H1 (cell line): ENCODE measurements around the gene UBXN4. TPM values are rescaled to one million over a fixed set of nuclear protein-coding genes. Genes with fewer than 3 reads are reported as not detected.

ENCODE experiments used
- CTCF ChIA-PET: fragments of 300-600 bp; sonication (Branson Sonifier 250); formaldehyde crosslinking; loops from one replicate; lab custom pipeline; 2021; ENCODE audit not compliant: partially characterized antibody; lab: Charles Lee
- POLR2A ChIA-PET: fragments of 300-600 bp; sonication (Branson Sonifier 250); formaldehyde crosslinking; loops from one replicate; lab custom pipeline; 2021; ENCODE audit warnings: inconsistent platforms; ENCODE audit not compliant: partially characterized antibody; lab: Charles Lee
- DNase-seq, 2 experiments: peaks; one replicate each; pipeline versions ENCODE4 v3.0.0 to v3.0.0-alpha.2; 2010 to 2022; ENCODE audit warnings: low spot score in 2 of 2, low read depth in 1 of 2, mixed read lengths in 1 of 2
- FAIRE-seq: peaks from 2 replicates; lab custom pipeline; 2011; peaks lifted over from hg19 to GRCh38; lab: Jason Lieb, UNC
- H2AFZ ChIP-seq: 2 replicates; pipeline ENCODE4 v1.8.1; 2012; ENCODE audit warnings: low read length, inconsistent platforms
- H2AK5ac ChIP-seq: 2 replicates; pipeline ENCODE4 v1.6.1; 2013; ENCODE audit warnings: low read depth, low read length
- H2BK120ac ChIP-seq: replicated peaks from 2 replicates; pipeline ENCODE3; 2013; ENCODE audit warnings: low read depth, low read length, inconsistent platforms
- H2BK12ac ChIP-seq: 2 replicates; pipeline ENCODE4 v1.6.1; 2013; ENCODE audit warnings: low read depth, low read length
- H2BK15ac ChIP-seq: 2 replicates; pipeline ENCODE4 v1.6.1; 2013; ENCODE audit warnings: low read length
- H2BK20ac ChIP-seq: 2 replicates; pipeline ENCODE4 v1.6.1; 2013; ENCODE audit warnings: low read length
- H2BK5ac ChIP-seq: 2 replicates; pipeline ENCODE4 v1.6.1; 2013; ENCODE audit warnings: low read depth, low read length
- H3K14ac ChIP-seq: 2 replicates; pipeline ENCODE4 v1.6.1; 2013; ENCODE audit warnings: inconsistent platforms; ENCODE audit not compliant: insufficient read length
- H3K18ac ChIP-seq: 2 replicates; pipeline ENCODE4 v1.6.1; 2013; ENCODE audit warnings: low read length; ENCODE audit errors: extremely low read depth
- H3K23ac ChIP-seq: 2 replicates; pipeline ENCODE4 v1.6.1; 2013; ENCODE audit warnings: inconsistent platforms; ENCODE audit not compliant: insufficient read length
- H3K23me2 ChIP-seq: 2 replicates; pipeline ENCODE4 v1.6.1; 2013; ENCODE audit warnings: low read depth, low read length
- H3K27ac ChIP-seq: 2 replicates; pipeline ENCODE4 v1.6.1; 2011; ENCODE audit warnings: low read depth, low read length, inconsistent platforms
- H3K27me3 ChIP-seq, 4 experiments: replicated peaks in 1 of 4; 1 replicate in 1 of 4; 2 replicates in 3 of 4; pipeline versions ENCODE4 v1.6.1 to v1.8.1; 2011 to 2013; ENCODE audit warnings: low read length in 3 of 4, mild to moderate bottlenecking in 3 of 4, inconsistent platforms in 2 of 4, mixed read lengths in 2 of 4, moderate library complexity in 1 of 4; ENCODE audit not compliant: control insufficient read depth in 3 of 4, insufficient read depth in 3 of 4; ENCODE audit errors: extremely low read depth in 1 of 4
- H3K36me3 ChIP-seq, 4 experiments: 2 replicates each; pipeline versions ENCODE4 v1.6.1 to v1.8.1; 2011 to 2013; ENCODE audit warnings: mild to moderate bottlenecking in 4 of 4, low read length in 3 of 4, moderate library complexity in 2 of 4, control low read depth in 1 of 4, inconsistent platforms in 1 of 4; ENCODE audit not compliant: insufficient read depth in 4 of 4, control insufficient read depth in 2 of 4
- H3K4ac ChIP-seq: replicated peaks from 2 replicates; pipeline ENCODE3; 2013; ENCODE audit warnings: low read length, low read depth, mixed read lengths, inconsistent platforms; ENCODE audit not compliant: insufficient read length
- H3K4me1 ChIP-seq, 4 experiments: replicated peaks in 1 of 4; 1 replicate in 1 of 4; 2 replicates in 3 of 4; pipeline versions ENCODE4 v1.6.1 to v1.8.1; 2011 to 2013; ENCODE audit warnings: low read length in 3 of 4, inconsistent platforms in 2 of 4, mixed read lengths in 1 of 4; ENCODE audit not compliant: insufficient read depth in 4 of 4, control insufficient read depth in 3 of 4
- H3K4me2 ChIP-seq, 2 experiments: 2 replicates each; pipeline versions ENCODE4 v1.6.1 to v1.8.1; 2011 to 2013; ENCODE audit warnings: low read depth in 2 of 2, low read length in 2 of 2, control low read depth in 1 of 2, inconsistent platforms in 1 of 2, mild to moderate bottlenecking in 1 of 2; ENCODE audit not compliant: insufficient read depth in 1 of 2
- H3K4me3 ChIP-seq, 4 experiments: fragments of 200-600, 300-600 bp in 1 of 4; sonication (generic), shearing (Covaris generic), sonication (Bioruptor Twin) in 1 of 4; 2 replicates each; pipeline versions ENCODE4 v1.5.1 to v1.8.1; 2011 to 2016; ENCODE audit warnings: low read length in 4 of 4, low read depth in 3 of 4, control low read depth in 2 of 4, inconsistent platforms in 2 of 4, mild to moderate bottlenecking in 2 of 4, mixed read lengths in 1 of 4, moderate library complexity in 1 of 4; ENCODE audit not compliant: insufficient read depth in 2 of 4; ENCODE audit errors: extremely low read depth in 1 of 4
- H3K56ac ChIP-seq: replicated peaks from 2 replicates; pipeline ENCODE3; 2013; ENCODE audit warnings: low read depth, mild to moderate bottlenecking, mixed read lengths, low read length, inconsistent platforms; ENCODE audit not compliant: insufficient read length
- H3K79me1 ChIP-seq: 2 replicates; pipeline ENCODE4 v1.6.1; 2013; ENCODE audit warnings: low read depth, low read length, control low read depth
- H3K79me2 ChIP-seq, 2 experiments: 2 replicates each; pipeline versions ENCODE4 v1.6.1 to v1.8.1; 2012 to 2013; ENCODE audit warnings: low read length in 2 of 2, mild to moderate bottlenecking in 2 of 2, inconsistent platforms in 1 of 2; ENCODE audit not compliant: insufficient read depth in 2 of 2, control insufficient read depth in 1 of 2
- H3K9ac ChIP-seq, 4 experiments: replicated peaks in 1 of 4; 1 replicate in 1 of 4; 2 replicates in 3 of 4; pipeline versions ENCODE4 v1.6.1 to v1.8.1; 2011 to 2013; ENCODE audit warnings: low read depth in 3 of 4, low read length in 3 of 4, control low read depth in 2 of 4, mild to moderate bottlenecking in 2 of 4, moderate library complexity in 2 of 4, inconsistent platforms in 1 of 4; ENCODE audit errors: extremely low read depth in 1 of 4
- H3K9me3 ChIP-seq, 2 experiments: 2 replicates each; pipeline versions ENCODE4 v1.6.1 to v1.8.1; 2012 to 2013; ENCODE audit warnings: mild to moderate bottlenecking in 2 of 2, moderate library complexity in 2 of 2, control low read depth in 1 of 2, inconsistent platforms in 1 of 2, low read depth in 1 of 2, low read length in 1 of 2, mixed read lengths in 1 of 2; ENCODE audit not compliant: insufficient read depth in 2 of 2
- H4K20me1 ChIP-seq, 2 experiments: replicated peaks in 1 of 2; 2 replicates each; pipeline versions ENCODE3 to v1.8.1; 2011 to 2013; ENCODE audit warnings: inconsistent platforms in 2 of 2, low read length in 2 of 2, mild to moderate bottlenecking in 1 of 2; ENCODE audit not compliant: insufficient read depth in 2 of 2, control insufficient read depth in 1 of 2
- H4K5ac ChIP-seq: 2 replicates; pipeline ENCODE4 v1.6.1; 2013; ENCODE audit warnings: low read length, low read depth, mixed read lengths, inconsistent platforms; ENCODE audit not compliant: insufficient read length
- H4K8ac ChIP-seq: 2 replicates; pipeline ENCODE4 v1.8.0; 2013; ENCODE audit warnings: mild to moderate bottlenecking, moderate library complexity, low read length, inconsistent platforms; ENCODE audit not compliant: insufficient read depth; ENCODE audit errors: extremely low read depth
- H4K91ac ChIP-seq: replicated peaks from 2 replicates; pipeline ENCODE3; 2013; ENCODE audit warnings: low read length, mixed read lengths, inconsistent platforms; ENCODE audit not compliant: insufficient read length
- BCL11A ChIP-seq, 2 experiments: IDR thresholded peaks; one replicate each; pipeline ENCODE4 v1.6.1; 2011; ENCODE audit warnings: low read depth in 2 of 2, low read length in 2 of 2, mild to moderate bottlenecking in 2 of 2
- CBX8 ChIP-seq: fragments of 300-800, 300-1000 bp; sonication (generic); IDR thresholded peaks from 2 replicates; pipeline ENCODE4 v1.7.1; 2016; ENCODE audit warnings: low read depth, low read length, borderline replicate concordance
- GTF2F1 ChIP-seq: IDR thresholded peaks from 2 replicates; pipeline ENCODE4 v1.6.1; 2012; ENCODE audit warnings: low read depth, low read length, improper control_type of control experiment, borderline replicate concordance
- PHF8 ChIP-seq: fragments of 200-600 bp; sonication (generic); conservative IDR thresholded peaks from 2 replicates; pipeline ENCODE4 v1.7.1; 2012; ENCODE audit warnings: low read depth, mild to moderate bottlenecking, inconsistent platforms, low read length, moderate library complexity
- RBBP5 ChIP-seq: IDR thresholded peaks from 2 replicates; pipeline ENCODE4 v1.7.1; 2012; ENCODE audit warnings: low read depth, mild to moderate bottlenecking, inconsistent platforms, low read length, moderate library complexity, borderline replicate concordance
- RNF2 ChIP-seq: fragments of 200-900, 300-1000 bp; sonication (generic); IDR thresholded peaks from 2 replicates; pipeline ENCODE4 v1.7.1; 2016; ENCODE audit warnings: borderline replicate concordance, low read depth, mild to moderate bottlenecking, antibody characterized with exemption, low read length; ENCODE audit not compliant: poor library complexity, severe bottlenecking; ENCODE audit errors: missing control alignments
- SIN3A ChIP-seq, 2 experiments: IDR thresholded peaks in 1 of 2; conservative IDR thresholded peaks in 1 of 2; 2 replicates each; pipeline ENCODE4 v1.6.1; 2011 to 2012; ENCODE audit warnings: low read length in 2 of 2, improper control_type of control experiment in 1 of 2, low read depth in 1 of 2, mild to moderate bottlenecking in 1 of 2
- TAF1 ChIP-seq: IDR thresholded peaks from 2 replicates; pipeline ENCODE4 v1.6.1; 2011; ENCODE audit warnings: mild to moderate bottlenecking, low read depth, low read length
- TEAD4 ChIP-seq: IDR thresholded peaks from 2 replicates; pipeline ENCODE4 v1.6.1; 2012; ENCODE audit warnings: low read depth, low read length, inconsistent platforms, mixed read lengths
- YY1 ChIP-seq: IDR thresholded peaks from 2 replicates; pipeline ENCODE4 v1.6.1; 2011; ENCODE audit warnings: low read depth, mild to moderate bottlenecking, low read length
- WGBS, 2 experiments: shearing (Covaris generic) in 1 of 2; methylation state at CpG; one replicate each; pipeline versions ENCODE4 v1.1.6 to v1.1.7; 2013 to 2015; ENCODE audit warnings: low lambda C conversion rate in 2 of 2, mixed read lengths in 2 of 2, inconsistent platforms in 1 of 2, low coverage in 1 of 2, missing lambda C conversion rate in 1 of 2; ENCODE audit not compliant: insufficient replicate concordance in 2 of 2, insufficient coverage in 1 of 2, insufficient read length in 1 of 2; ENCODE audit errors: extremely low coverage in 1 of 2, missing lambda C conversion rate in 1 of 2; 5-methylcytosine and 5-hydroxymethylcytosine counted together
- polyA plus RNA-seq, 7 experiments: library from polyadenylated mRNA; depleted of rRNA in 3 of 7; stranded (reverse) in 5 of 7; unstranded in 2 of 7; fragments of >200 nt in 5 of 7; fragments of 200-250 nt in 2 of 7; gene quantifications; 1 replicate in 5 of 7; 2 replicates in 1 of 7; 4 replicates in 1 of 7; pipeline versions ENCODE4 v1.2.1 to v1.2.3, GENCODE V29; 2011 to 2013; ENCODE audit warnings: missing spikeins in 2 of 7, mixed read lengths in 2 of 7
- total RNA-seq: library from RNA; stranded (reverse); fragmentation: NEBNext Ultra II Directional; extraction: Animal tissue kit (Norgen Biotek cat#: 25700); gene quantifications from 2 replicates; pipeline ENCODE4 v1.2.1, GENCODE V29; 2021

The UBXN4 gene
- total and polyA plus RNA-seq, 2 of the 8 experiments (the other 6 are each of a cell fraction or from before 2014, with no cell fraction given): 20.1 to 64.2 TPM

GRCh38 chr2:135792401-135793150, 50.9 kb downstream of the UBXN4 start:
- Histone ChIP-seq H3K23me2 (no peaks in the 10 kb centered on the region), H3K36me3 (no peaks in the 10 kb centered on the region), H2BK20ac (no peak overlapping the region), H4K91ac (no peak overlapping the region), H3K14ac (no peak overlapping the region), H2BK12ac (no peak overlapping the region), H3K9ac (no peak overlapping the region), H3K79me1 (no peaks in the 10 kb centered on the region; the same call in 1 of the 2 replicates), H2BK120ac (no peak overlapping the region), H3K4ac (no peak overlapping the region), H3K4me1 (no peaks in the 10 kb centered on the region; a peak in 1 of 7 replicates), H3K4me3 (no peak overlapping the region), H3K27ac (no peak overlapping the region), H2BK5ac (no peak overlapping the region), H3K18ac (no peak overlapping the region; the same call in 1 of the 2 replicates), H4K5ac (no peak overlapping the region), H4K20me1 (no peaks in the 10 kb centered on the region), H3K27me3 (no peaks in the 10 kb centered on the region), H3K4me2 (no peak overlapping the region), H3K56ac (no peak overlapping the region), H2AK5ac (no peak overlapping the region), H3K9me3 (no peaks in the 10 kb centered on the region; a peak in 1 of 4 replicates), H3K79me2 (no peaks in the 10 kb centered on the region), H2BK15ac (no peak overlapping the region), H2AFZ (peak overlapping the region; percentile 34; the same call in 1 of the 2 replicates), H3K23ac (no peak overlapping the region), H4K8ac (no peak overlapping the region)
- FAIRE-seq (no peak), DNase-seq (no peak)
- CTCF ChIA-PET: interaction anchor here (1.1 to 1.8 kb wide), 2 partner anchors 11 to 12 kb away, joined by 3 to 4 read pairs; no protein-coding TSS in a partner anchor
- 71% methylated on average over 7 of the region's 7 CpGs; no CpG with 5 or more reads in 1 of the 2 experiments for WGBS, 2 experiments
- TF ChIP-seq BCL11A (IDR thresholded peaks at IDR 0.05; ENCODE audit: low read depth in 2 of 2, low read length in 2 of 2) (no peak), TEAD4 (no peak), PHF8 (no peak), TAF1 (no peak), GTF2F1 (no peak), RNF2 (no peak), YY1 (no peak), CBX8 (no peak), RBBP5 (no peak), SIN3A (conservative IDR thresholded peaks at IDR 0.05 in 1 of 2, IDR thresholded peaks at IDR 0.05 in 1 of 2; ENCODE audit: low read depth in 1 of 2, low read length in 2 of 2) (no peak)
- POLR2A ChIA-PET: interaction anchor here (0.6 to 1.6 kb wide), 3 partner anchors 15 to 121 kb away, joined by 3 to 7 read pairs (median 3); no protein-coding TSS in a partner anchor
